ENCODE measurements around the gene UBE3B. TPM values are rescaled to one million over a fixed set of nuclear protein-coding genes. Genes with fewer than 3 reads are reported as not detected.

UBE3B gene
- total and polyA plus RNA-seq, 2 donors (not counting 1 experiment from before 2014, with no cell fraction given): 27.2 to 52.1 TPM

- H3K4me1 Mint-ChIP-seq: peaks cover 21% of the 10 kb centered on the region
- no peak overlapping the region for H3K4me3 Mint-ChIP-seq
- H4K20me1 ChIP-seq (ENCODE audit: control insufficient read depth, insufficient read depth, low read length, poor library complexity, severe bottlenecking): peaks cover 30% of the 10 kb centered on the region
- ATAC-seq (ENCODE audit: low read depth) (no peak), DNase-seq (no peak)
- intact Hi-C loops (cut with micrococcal nuclease): no loop called here
- H3K4me1 ChIP-seq (ENCODE audit: control insufficient read depth in 2 of 2, insufficient read depth in 2 of 2, low read length in 2 of 2): peaks cover 8 to 11% of the 10 kb centered on the region in 2 donors
- WGBS (ENCODE audit: insufficient coverage): 91% methylated on average over 13 of the region's 13 CpGs
- no peak overlapping the region for H3K4me3 ChIP-seq (ENCODE audit: control extremely low read depth in 1 of 5, extremely low read depth in 1 of 5, insufficient read depth in 1 of 5, low read depth in 2 of 5, low read length in 4 of 5)
- peaks cover 13 to 37% of the 10 kb centered on the region in 2 experiments for H3K36me3 ChIP-seq (replicated peaks in 1 of 2; ENCODE audit: control extremely low read depth in 1 of 2, control insufficient read depth in 1 of 2, extremely low read depth in 1 of 2, insufficient read depth in 2 of 2, low read length in 1 of 2)
- no peaks in the 10 kb centered on the region for H3K27me3 Mint-ChIP-seq
- H3K27ac ChIP-seq (ENCODE audit: low read length in 2 of 2): peak overlapping the region in 1 of 2 donors; percentile 35
- POLR2A ChIA-PET: no interaction called here
- no peaks in the 10 kb centered on the region for H3K9me3 ChIP-seq (ENCODE audit: control extremely low read depth in 1 of 3, control insufficient read depth in 2 of 3, insufficient read depth in 1 of 3, low read length in 2 of 3)
- no peaks in the 10 kb centered on the region for H3K9me3 Mint-ChIP-seq (ENCODE audit: insufficient read depth)
- H3K9ac ChIP-seq (ENCODE audit: low read length): no peak overlapping the region
- no peak overlapping the region for H3K27ac Mint-ChIP-seq
- no peak overlapping the region for H2AFZ ChIP-seq (ENCODE audit: insufficient read depth, low read depth, low read length, poor library complexity, severe bottlenecking)
- H3K27me3 ChIP-seq (replicated peaks in 1 of 4; ENCODE audit: control extremely low read depth in 1 of 4, control insufficient read depth in 3 of 4, insufficient read depth in 4 of 4, low read length in 3 of 4): no peaks in the 10 kb centered on the region
- CTCF ChIA-PET: interaction anchor here (0.5 kb wide), 1 partner anchor 89 kb away, joined by 3 read pairs; no protein-coding TSS in a partner anchor
- TF ChIP-seq CTCF (IDR thresholded peaks at IDR 0.05) (no peak), EZH2 (IDR thresholded peaks at IDR 0.05; ENCODE audit: borderline replicate concordance, insufficient read depth, low read depth, low read length, poor library complexity, severe bottlenecking) (no peak)
- no peak overlapping the region for H3K4me2 ChIP-seq (replicated peaks; ENCODE audit: low read depth, low read length, poor library complexity, severe bottlenecking)
- peaks cover 54% of the 10 kb centered on the region for H3K79me2 ChIP-seq (ENCODE audit: control insufficient read depth, insufficient read depth, low read length)
Measured at GRCh38 chr12:109460538-109460937, 16.9 kb upstream of the UBE3B start.

DNA sequence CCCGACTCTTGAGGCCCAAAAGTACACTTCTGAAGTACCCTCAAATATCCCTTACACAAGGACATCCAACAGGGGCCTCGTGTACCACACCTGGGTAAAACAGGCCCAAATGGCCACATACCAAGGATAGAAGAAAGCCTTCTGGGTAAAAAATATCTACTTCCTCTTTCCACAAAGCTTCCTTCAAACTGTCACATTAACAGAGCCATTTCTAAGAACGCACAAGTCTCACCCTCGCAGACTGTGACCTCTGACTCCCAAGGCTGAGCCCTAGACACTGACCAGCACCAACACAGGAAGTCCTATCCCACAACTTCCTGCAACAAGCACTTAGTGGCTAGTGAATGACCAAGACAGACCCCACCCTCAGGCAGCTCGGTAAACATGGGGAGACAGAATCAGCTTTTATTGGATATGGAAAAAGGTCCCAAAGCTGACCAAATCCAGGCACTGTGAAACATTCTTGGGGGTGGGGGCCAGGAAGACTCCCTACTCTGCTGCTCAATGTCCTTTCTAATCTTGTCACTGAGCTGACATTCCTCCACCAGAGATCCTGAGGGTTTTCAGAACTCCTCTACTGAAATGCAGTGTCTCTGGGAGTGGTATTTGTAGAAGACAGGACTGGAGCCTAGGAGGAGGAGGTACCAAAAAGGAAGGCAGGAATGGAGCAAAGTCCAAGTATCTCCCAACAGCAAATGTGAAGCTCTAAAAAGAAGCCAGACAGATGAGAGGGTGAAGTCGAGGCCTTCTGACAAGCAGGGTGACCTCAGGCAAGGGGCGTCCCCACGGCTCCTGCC is 16.2 kb upstream of the UBE3B start:
- Mint-ChIP-seq H3K9me3 (ENCODE audit: insufficient read depth) (no peaks in the 10 kb centered on the region), H3K27ac (peak overlapping the region; percentile 73), H3K4me1 (peaks cover 21% of the 10 kb centered on the region), H3K4me3 (no peak overlapping the region), H3K27me3 (no peaks in the 10 kb centered on the region)
- H3K4me1 ChIP-seq (ENCODE audit: control insufficient read depth in 2 of 2, insufficient read depth in 2 of 2, low read length in 2 of 2): peaks cover 8 to 11% of the 10 kb centered on the region in 2 donors
- DNase-seq (peak; percentile 32), ATAC-seq (ENCODE audit: low read depth) (peak; percentile 21)
- ChIA-PET CTCF (no interaction called here), POLR2A (no interaction called here)
- H2AFZ ChIP-seq (ENCODE audit: insufficient read depth, low read depth, low read length, poor library complexity, severe bottlenecking): peak overlapping the region; percentile 53
- peaks cover 9 to 33% of the 10 kb centered on the region in 2 experiments for H3K36me3 ChIP-seq (replicated peaks in 1 of 2; ENCODE audit: control extremely low read depth in 1 of 2, control insufficient read depth in 1 of 2, extremely low read depth in 1 of 2, insufficient read depth in 2 of 2, low read length in 1 of 2)
- intact Hi-C loops (cut with micrococcal nuclease): no loop called here
- H3K9ac ChIP-seq (ENCODE audit: low read length): peak overlapping the region; percentile 31
- H3K9me3 ChIP-seq (ENCODE audit: control extremely low read depth in 1 of 3, control insufficient read depth in 2 of 3, insufficient read depth in 1 of 3, low read length in 2 of 3): no peaks in the 10 kb centered on the region
- H3K27ac ChIP-seq (ENCODE audit: low read length in 2 of 2): peak overlapping the region; percentile 1 to 35
- H3K79me2 ChIP-seq (ENCODE audit: control insufficient read depth, insufficient read depth, low read length): peaks cover 61% of the 10 kb centered on the region
- peak overlapping the region; percentile 44 for H3K4me2 ChIP-seq (replicated peaks; ENCODE audit: low read depth, low read length, poor library complexity, severe bottlenecking)
- TF ChIP-seq EZH2 (IDR thresholded peaks at IDR 0.05; ENCODE audit: borderline replicate concordance, insufficient read depth, low read depth, low read length, poor library complexity, severe bottlenecking) (no peak), CTCF (IDR thresholded peaks at IDR 0.05) (no peak)
- no peaks in the 10 kb centered on the region for H3K27me3 ChIP-seq (replicated peaks in 1 of 4; ENCODE audit: control extremely low read depth in 1 of 4, control insufficient read depth in 3 of 4, insufficient read depth in 4 of 4, low read length in 3 of 4)
- WGBS (ENCODE audit: insufficient coverage): 71% methylated on average over 6 of the region's 8 CpGs
- peaks cover 38% of the 10 kb centered on the region for H4K20me1 ChIP-seq (ENCODE audit: control insufficient read depth, insufficient read depth, low read length, poor library complexity, severe bottlenecking)
- H3K4me3 ChIP-seq (ENCODE audit: control extremely low read depth in 1 of 5, extremely low read depth in 1 of 5, insufficient read depth in 1 of 5, low read depth in 2 of 5, low read length in 4 of 5): no peak overlapping the region

All from B cell (primary cell).